ENCODE measurements around the gene NOD1.

GRCh38 chr7:30378275-30378674, 100.3 kb downstream of the NOD1 start:
- TF ChIP-seq POLR2AphosphoS5 (IDR thresholded peaks at IDR 0.05; ENCODE audit: low read depth), result no peak
- TF ChIP-seq CTCF (IDR thresholded peaks at IDR 0.05; ENCODE audit: insufficient read depth, low read length), result no peak
- TF ChIP-seq, protein P1, sequence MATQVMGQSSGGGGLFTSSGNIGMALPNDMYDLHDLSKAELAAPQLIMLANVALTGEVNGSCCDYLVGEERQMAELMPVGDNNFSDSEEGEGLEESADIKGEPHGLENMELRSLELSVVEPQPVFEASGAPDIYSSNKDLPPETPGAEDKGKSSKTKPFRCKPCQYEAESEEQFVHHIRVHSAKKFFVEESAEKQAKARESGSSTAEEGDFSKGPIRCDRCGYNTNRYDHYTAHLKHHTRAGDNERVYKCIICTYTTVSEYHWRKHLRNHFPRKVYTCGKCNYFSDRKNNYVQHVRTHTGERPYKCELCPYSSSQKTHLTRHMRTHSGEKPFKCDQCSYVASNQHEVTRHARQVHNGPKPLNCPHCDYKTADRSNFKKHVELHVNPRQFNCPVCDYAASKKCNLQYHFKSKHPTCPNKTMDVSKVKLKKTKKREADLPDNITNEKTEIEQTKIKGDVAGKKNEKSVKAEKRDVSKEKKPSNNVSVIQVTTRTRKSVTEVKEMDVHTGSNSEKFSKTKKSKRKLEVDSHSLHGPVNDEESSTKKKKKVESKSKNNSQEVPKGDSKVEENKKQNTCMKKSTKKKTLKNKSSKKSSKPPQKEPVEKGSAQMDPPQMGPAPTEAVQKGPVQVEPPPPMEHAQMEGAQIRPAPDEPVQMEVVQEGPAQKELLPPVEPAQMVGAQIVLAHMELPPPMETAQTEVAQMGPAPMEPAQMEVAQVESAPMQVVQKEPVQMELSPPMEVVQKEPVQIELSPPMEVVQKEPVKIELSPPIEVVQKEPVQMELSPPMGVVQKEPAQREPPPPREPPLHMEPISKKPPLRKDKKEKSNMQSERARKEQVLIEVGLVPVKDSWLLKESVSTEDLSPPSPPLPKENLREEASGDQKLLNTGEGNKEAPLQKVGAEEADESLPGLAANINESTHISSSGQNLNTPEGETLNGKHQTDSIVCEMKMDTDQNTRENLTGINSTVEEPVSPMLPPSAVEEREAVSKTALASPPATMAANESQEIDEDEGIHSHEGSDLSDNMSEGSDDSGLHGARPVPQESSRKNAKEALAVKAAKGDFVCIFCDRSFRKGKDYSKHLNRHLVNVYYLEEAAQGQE (IDR thresholded peaks at IDR 0.05; ENCODE audit: insufficient replicate concordance, low read depth), result no peak
- TF ChIP-seq SPI1 (IDR thresholded peaks at IDR 0.05; ENCODE audit: borderline replicate concordance, low read depth), result no peak
